Progenitor cell of endocrine pancreas (in vitro differentiated cells): ENCODE data around the gene SORCS2. TPM values are rescaled to one million over a fixed set of nuclear protein-coding genes. Genes with fewer than 3 reads are reported as not detected.

ENCODE experiments used
- DNase-seq: peaks from one replicate; pipeline ENCODE4 v3.0.0; 2021; ENCODE audit warnings: low spot score; ENCODE audit not compliant: unreplicated experiment
- H3K27ac Mint-ChIP-seq: 2 replicates; pipeline ENCODE4 v1.8.0; 2021; ENCODE audit warnings: mild to moderate bottlenecking, moderate library complexity, mixed read lengths
- H3K27me3 Mint-ChIP-seq: 2 replicates; pipeline ENCODE4 v1.8.0; 2021; ENCODE audit warnings: mixed read lengths
- H3K36me3 Mint-ChIP-seq: 2 replicates; pipeline ENCODE4 v1.8.0; 2022; ENCODE audit warnings: mixed read lengths; ENCODE audit not compliant: insufficient read depth
- H3K4me1 Mint-ChIP-seq: 2 replicates; pipeline ENCODE4 v1.8.0; 2021; ENCODE audit warnings: low read depth, mixed read lengths
- H3K4me3 Mint-ChIP-seq: 2 replicates; pipeline ENCODE4 v1.8.0; 2021; ENCODE audit warnings: low read depth, mild to moderate bottlenecking, moderate library complexity, mixed read lengths
- H3K9me3 Mint-ChIP-seq: 2 replicates; pipeline ENCODE4 v1.8.0; 2021; ENCODE audit warnings: low read depth, mixed read lengths
- CTCF ChIP-seq: fragments of 200-600 bp; sonication (generic); IDR thresholded peaks from one replicate; pipeline ENCODE4 v1.5.0; 2021; ENCODE audit warnings: antibody characterized with exemption, mild to moderate bottlenecking; ENCODE audit not compliant: unreplicated experiment
- total RNA-seq: library from RNA; stranded (reverse); gene quantifications from 2 replicates; pipeline ENCODE4 v1.2.1, GENCODE V29; 2021

The SORCS2 gene
- total RNA-seq, 1 donor from 2014 or later: 2.2 TPM

DNA sequence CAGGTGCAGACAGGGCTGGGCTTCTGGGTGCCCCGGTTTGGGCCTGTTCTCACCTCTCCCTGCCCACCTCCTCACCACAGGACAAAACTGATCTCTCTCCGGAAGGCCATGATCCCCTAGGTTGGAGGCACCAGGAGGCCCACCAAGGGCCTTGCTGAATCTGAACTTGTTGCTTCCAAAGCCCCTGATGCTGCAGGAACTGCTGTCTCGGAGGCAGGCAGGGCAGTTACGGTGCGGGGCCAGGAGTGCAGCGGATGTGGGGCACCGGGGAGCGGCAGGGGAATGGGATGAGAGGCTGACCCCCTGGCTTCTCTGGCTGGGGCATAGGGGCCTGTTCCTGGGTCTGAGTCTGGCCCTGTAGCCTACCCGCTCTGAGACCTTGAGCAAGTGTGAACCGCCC is 342.8 kb downstream of the SORCS2 start:
- Mint-ChIP-seq H3K4me3 (no peak overlapping the region), H3K36me3 (no peaks in the 10 kb centered on the region), H3K9me3 (no peaks in the 10 kb centered on the region), H3K4me1 (peaks cover 29% of the 10 kb centered on the region), H3K27ac (no peak overlapping the region), H3K27me3 (peaks cover 8% of the 10 kb centered on the region)
- no peak for TF ChIP-seq CTCF
- no peak for DNase-seq

DNA sequence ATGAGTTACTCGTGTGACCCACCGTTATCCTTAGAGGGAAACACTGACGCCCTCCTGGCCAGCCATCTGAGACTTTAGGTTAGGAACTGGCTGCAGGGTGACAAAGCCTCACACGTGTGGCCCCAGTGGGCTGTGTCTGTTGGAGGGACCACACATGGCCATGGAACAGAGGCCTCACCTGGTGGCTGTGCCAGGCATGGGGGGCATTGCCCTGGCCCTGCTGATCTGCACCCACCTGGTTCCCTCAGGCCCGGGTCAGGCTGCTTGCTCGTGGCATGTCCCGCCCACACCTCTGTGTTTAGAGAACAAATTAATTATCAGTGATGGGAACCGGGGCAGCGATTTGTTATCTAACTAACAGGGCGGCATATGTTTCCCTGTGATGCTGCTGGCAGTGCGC is 343.3 kb downstream of the SORCS2 start:
- H3K36me3 Mint-ChIP-seq: no peaks in the 10 kb centered on the region
- no peak overlapping the region for H3K4me3 Mint-ChIP-seq
- H3K27ac Mint-ChIP-seq: no peak overlapping the region
- no peaks in the 10 kb centered on the region for H3K9me3 Mint-ChIP-seq
- peaks cover 8% of the 10 kb centered on the region for H3K27me3 Mint-ChIP-seq
- DNase-seq: no peak
- TF ChIP-seq CTCF: no peak
- peaks cover 25% of the 10 kb centered on the region for H3K4me1 Mint-ChIP-seq

GRCh38 chr4:7536876-7537275 is 344.5 kb downstream of the SORCS2 start:
- Mint-ChIP-seq H3K36me3 (no peaks in the 10 kb centered on the region), H3K4me1 (peaks cover 15% of the 10 kb centered on the region), H3K4me3 (no peak overlapping the region), H3K27ac (no peak overlapping the region), H3K9me3 (no peaks in the 10 kb centered on the region), H3K27me3 (peaks cover 8% of the 10 kb centered on the region)
- no peak for DNase-seq
- TF ChIP-seq CTCF: no peak

DNA sequence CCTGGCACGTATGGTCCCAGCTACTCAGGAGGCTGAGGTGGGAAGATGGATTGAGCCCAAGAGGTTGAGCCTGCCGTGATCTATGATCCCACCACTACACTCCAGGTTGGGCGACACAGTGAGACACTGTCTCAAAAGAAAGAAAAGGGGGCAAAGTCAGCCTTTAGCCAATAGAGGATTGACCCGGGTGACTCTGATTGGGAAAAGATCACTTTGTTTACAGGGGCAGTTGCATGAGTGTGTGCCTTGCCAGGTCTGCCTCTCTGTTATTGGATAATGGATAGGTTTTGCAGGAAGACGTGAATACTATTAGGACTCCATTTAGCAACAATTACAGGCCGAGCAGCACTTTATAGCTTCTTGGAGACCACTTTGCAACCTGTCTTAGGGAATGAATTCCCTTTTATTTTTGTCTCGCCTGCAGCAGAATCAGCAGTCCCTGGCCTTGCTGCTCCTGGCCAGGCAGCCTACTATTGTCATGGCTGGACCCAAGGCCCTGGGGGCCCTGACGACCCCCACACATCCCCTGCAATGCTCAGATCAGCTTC is 345.6 kb downstream of the SORCS2 start:
- Mint-ChIP-seq H3K36me3 (no peaks in the 10 kb centered on the region), H3K27me3 (peaks cover 6% of the 10 kb centered on the region)
- no peak for DNase-seq

DNA sequence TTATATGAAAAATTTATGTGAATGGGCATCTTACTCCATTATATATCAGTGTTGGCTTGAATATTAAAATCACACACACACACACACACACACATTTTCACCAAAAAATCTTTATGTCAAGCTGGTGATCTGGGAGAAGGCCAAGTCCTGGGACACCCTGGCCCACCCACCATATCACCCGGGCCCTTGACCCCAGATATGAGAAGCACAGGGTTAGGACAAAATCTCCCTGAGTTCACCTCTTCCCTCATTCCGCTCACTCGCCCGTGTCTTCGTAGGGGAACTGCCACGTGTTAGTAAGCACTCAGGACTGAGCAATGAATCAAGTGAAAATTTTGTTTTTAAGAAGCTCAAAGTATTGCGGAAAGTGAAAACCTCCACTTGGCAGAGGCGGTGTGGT is 346.2 kb downstream of the SORCS2 start:
- Mint-ChIP-seq H3K4me1 (peaks cover 4% of the 10 kb centered on the region), H3K4me3 (no peak overlapping the region), H3K36me3 (no peaks in the 10 kb centered on the region), H3K9me3 (no peaks in the 10 kb centered on the region), H3K27me3 (peaks cover 6% of the 10 kb centered on the region), H3K27ac (no peak overlapping the region)
- no peak for TF ChIP-seq CTCF
- no peak for DNase-seq

More for the DNA sequence above, 345.6 kb downstream of the SORCS2 start:
- no peak overlapping the region for H3K27ac Mint-ChIP-seq
- no peak for TF ChIP-seq CTCF
- H3K4me3 Mint-ChIP-seq: no peak overlapping the region
- H3K4me1 Mint-ChIP-seq: peaks cover 6% of the 10 kb centered on the region
- H3K9me3 Mint-ChIP-seq: no peaks in the 10 kb centered on the region
